ENCODE data around the gene TFAP2E.

GRCh38 chr1:35605071-35605866 lies 32.2 kb downstream of the TFAP2E start:
- TF ChIP-seq, protein P1, sequence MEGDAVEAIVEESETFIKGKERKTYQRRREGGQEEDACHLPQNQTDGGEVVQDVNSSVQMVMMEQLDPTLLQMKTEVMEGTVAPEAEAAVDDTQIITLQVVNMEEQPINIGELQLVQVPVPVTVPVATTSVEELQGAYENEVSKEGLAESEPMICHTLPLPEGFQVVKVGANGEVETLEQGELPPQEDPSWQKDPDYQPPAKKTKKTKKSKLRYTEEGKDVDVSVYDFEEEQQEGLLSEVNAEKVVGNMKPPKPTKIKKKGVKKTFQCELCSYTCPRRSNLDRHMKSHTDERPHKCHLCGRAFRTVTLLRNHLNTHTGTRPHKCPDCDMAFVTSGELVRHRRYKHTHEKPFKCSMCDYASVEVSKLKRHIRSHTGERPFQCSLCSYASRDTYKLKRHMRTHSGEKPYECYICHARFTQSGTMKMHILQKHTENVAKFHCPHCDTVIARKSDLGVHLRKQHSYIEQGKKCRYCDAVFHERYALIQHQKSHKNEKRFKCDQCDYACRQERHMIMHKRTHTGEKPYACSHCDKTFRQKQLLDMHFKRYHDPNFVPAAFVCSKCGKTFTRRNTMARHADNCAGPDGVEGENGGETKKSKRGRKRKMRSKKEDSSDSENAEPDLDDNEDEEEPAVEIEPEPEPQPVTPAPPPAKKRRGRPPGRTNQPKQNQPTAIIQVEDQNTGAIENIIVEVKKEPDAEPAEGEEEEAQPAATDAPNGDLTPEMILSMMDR (IDR thresholded peaks at IDR 0.05; ENCODE audit: low read depth, low read length): no peak
- TF ChIP-seq EZH2phosphoT487 (IDR thresholded peaks at IDR 0.05; ENCODE audit: low read depth): no peak
